Myocyte (in vitro differentiated cells): ENCODE results near the gene KRT80. TPM values are rescaled to one million over a fixed set of nuclear protein-coding genes. Genes with fewer than 3 reads are reported as not detected.

Experiments used
- total RNA-seq: library from RNA; depleted of rRNA; stranded (reverse); fragments of >200 nt; gene quantifications from 2 replicates; pipeline ENCODE4 v1.2.3, GENCODE V29; 2014

KRT80 gene
- total RNA-seq, 1 donor from 2014 or later = 46.3 TPM

Other genes starting within 250 kb of the KRT80 start
- gene ACVR1B, start 240.3 kb downstream of the KRT80 start, total RNA-seq = 8.1 and 9.6 TPM in 2 replicates
- 64.9 and 96.8 TPM in 2 replicates for gene TAMALIN, start 185.1 kb downstream of the KRT80 start, total RNA-seq
- 3.4 and 5.5 TPM in 2 replicates for gene NR4A1, start 140.6 kb downstream of the KRT80 start, total RNA-seq
- 93.8 and 105 TPM in 2 replicates for gene ATG101, start 122.0 kb downstream of the KRT80 start, total RNA-seq
- gene SMIM41, start 112.3 kb downstream of the KRT80 start, total RNA-seq = not detected in 2 replicates
- gene KRT7, start 41.2 kb upstream of the KRT80 start, total RNA-seq = 3.1 and 6.6 TPM in 2 replicates
- gene KRT86, start 82.6 kb upstream of the KRT80 start, total RNA-seq = 5.2 and 20.9 TPM in 2 replicates
- gene KRT81, start 99.5 kb upstream of the KRT80 start, total RNA-seq = 0.08 TPM in 1 of 2 replicates, not detected in the other
- not detected in 2 replicates for gene KRT83, start 129.4 kb upstream of the KRT80 start, total RNA-seq
- gene KRT85, start 175.5 kb upstream of the KRT80 start, total RNA-seq = not detected in 2 replicates
- not detected in 2 replicates for gene KRT84, start 193.6 kb upstream of the KRT80 start, total RNA-seq
- gene KRT82, start 214.3 kb upstream of the KRT80 start, total RNA-seq = not detected in 2 replicates
- gene KRT75, start 242.4 kb upstream of the KRT80 start, total RNA-seq = not detected in 2 replicates